ENCODE measurements around the gene SENP6. TPM values are rescaled to one million over a fixed set of nuclear protein-coding genes. Genes with fewer than 3 reads are reported as not detected.

Gene SENP6, protein sequence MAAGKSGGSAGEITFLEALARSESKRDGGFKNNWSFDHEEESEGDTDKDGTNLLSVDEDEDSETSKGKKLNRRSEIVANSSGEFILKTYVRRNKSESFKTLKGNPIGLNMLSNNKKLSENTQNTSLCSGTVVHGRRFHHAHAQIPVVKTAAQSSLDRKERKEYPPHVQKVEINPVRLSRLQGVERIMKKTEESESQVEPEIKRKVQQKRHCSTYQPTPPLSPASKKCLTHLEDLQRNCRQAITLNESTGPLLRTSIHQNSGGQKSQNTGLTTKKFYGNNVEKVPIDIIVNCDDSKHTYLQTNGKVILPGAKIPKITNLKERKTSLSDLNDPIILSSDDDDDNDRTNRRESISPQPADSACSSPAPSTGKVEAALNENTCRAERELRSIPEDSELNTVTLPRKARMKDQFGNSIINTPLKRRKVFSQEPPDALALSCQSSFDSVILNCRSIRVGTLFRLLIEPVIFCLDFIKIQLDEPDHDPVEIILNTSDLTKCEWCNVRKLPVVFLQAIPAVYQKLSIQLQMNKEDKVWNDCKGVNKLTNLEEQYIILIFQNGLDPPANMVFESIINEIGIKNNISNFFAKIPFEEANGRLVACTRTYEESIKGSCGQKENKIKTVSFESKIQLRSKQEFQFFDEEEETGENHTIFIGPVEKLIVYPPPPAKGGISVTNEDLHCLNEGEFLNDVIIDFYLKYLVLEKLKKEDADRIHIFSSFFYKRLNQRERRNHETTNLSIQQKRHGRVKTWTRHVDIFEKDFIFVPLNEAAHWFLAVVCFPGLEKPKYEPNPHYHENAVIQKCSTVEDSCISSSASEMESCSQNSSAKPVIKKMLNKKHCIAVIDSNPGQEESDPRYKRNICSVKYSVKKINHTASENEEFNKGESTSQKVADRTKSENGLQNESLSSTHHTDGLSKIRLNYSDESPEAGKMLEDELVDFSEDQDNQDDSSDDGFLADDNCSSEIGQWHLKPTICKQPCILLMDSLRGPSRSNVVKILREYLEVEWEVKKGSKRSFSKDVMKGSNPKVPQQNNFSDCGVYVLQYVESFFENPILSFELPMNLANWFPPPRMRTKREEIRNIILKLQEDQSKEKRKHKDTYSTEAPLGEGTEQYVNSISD
- 19.8 to 41.1 TPM (median 20.6 TPM) in 3 replicates for polyA plus RNA-seq
- 54.9 TPM for polyA plus RNA-seq (2011; ENCODE audit: low read depth)
- 15.0 and 29.9 TPM in 2 replicates for polyA plus RNA-seq (2011; cell fraction: cytosol; rRNA removed)
- 44.6 and 61.3 TPM in 2 replicates for polyA plus RNA-seq (2011; cell fraction: nucleus; rRNA removed)
- polyA plus RNA-seq (2012; ENCODE audit: low replicate concordance), result 25.4 and 26.8 TPM in 2 replicates
- 2.8 to 39.3 TPM (median 10.6 TPM) in 3 replicates for polyA minus RNA-seq
- polyA minus RNA-seq (2011; cell fraction: cytosol; rRNA and poly(A)+ RNA removed), result 22.8 TPM
- polyA minus RNA-seq (2011; cell fraction: nucleus; rRNA and poly(A)+ RNA removed), result 30.2 and 70.4 TPM in 2 replicates

DNA sequence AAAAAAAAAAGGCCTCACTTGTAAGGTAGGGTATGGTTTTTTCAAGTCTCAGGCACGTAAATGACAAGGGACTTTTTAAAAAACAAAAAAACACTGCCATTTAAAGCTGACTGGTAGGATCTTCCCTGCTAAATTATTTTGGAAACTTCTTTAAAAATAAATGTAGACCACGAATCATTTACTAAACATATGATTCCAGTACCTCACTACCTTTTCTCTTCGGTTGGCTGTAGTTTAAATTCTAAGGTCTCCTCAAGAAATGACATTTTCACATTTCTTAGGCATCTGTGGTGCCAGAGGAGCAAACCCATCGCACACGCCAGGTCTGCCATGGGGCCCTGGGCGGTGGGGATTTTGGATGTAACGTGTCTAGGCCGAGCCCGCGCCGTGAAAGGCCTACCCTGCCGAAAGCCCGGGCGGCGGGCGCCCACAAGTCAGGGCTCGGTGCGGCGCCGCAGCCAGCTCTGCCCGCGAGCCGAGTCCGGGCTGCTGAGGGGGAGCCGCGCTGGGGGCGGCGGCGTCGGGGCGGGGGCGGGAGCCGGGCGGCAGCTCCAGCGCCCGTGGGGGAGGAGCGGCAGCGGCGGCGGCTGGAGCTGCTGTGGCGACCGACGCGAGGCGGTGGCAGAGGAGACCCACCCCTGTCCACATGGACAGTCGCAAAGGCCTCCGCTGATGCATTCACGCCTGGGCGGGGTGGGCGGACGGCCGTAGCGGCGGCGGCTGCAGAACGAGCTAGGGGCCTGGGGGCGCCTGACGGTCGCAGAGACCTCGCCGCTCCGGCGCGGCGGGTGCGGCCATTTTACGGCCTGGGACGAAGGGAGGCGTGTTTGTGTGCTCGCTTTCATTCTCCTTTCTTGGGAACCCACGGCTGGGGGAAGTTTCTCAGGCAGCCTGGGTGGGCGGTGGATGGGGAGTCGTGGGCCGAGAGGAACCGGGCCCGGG, at the start of gene SENP6:
Gene SENP6, plus strand, starts transcription at position 577 of the 942 bp plus-strand sequence. CDS start 645 bp downstream, outside the sequence.
- H3K4me3 ChIP-seq (ENCODE audit: control insufficient read depth in 2 of 3, extremely low read depth in 1 of 3, insufficient read depth in 2 of 3, low read depth in 1 of 3, low read length in 3 of 3), result peak within 1 kb of the TSS; percentile 88 to 99 (median 98)
- dilution Hi-C loops (cut with MboI; ENCODE audit: extremely low pct_ligation_motif_present, low sequenced_read_pairs), result no loop called here
- TF ChIP-seq EZH2 (IDR thresholded peaks at IDR 0.05; ENCODE audit: low read length), result no peak
- TF ChIP-seq, protein P1, sequence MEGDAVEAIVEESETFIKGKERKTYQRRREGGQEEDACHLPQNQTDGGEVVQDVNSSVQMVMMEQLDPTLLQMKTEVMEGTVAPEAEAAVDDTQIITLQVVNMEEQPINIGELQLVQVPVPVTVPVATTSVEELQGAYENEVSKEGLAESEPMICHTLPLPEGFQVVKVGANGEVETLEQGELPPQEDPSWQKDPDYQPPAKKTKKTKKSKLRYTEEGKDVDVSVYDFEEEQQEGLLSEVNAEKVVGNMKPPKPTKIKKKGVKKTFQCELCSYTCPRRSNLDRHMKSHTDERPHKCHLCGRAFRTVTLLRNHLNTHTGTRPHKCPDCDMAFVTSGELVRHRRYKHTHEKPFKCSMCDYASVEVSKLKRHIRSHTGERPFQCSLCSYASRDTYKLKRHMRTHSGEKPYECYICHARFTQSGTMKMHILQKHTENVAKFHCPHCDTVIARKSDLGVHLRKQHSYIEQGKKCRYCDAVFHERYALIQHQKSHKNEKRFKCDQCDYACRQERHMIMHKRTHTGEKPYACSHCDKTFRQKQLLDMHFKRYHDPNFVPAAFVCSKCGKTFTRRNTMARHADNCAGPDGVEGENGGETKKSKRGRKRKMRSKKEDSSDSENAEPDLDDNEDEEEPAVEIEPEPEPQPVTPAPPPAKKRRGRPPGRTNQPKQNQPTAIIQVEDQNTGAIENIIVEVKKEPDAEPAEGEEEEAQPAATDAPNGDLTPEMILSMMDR (optimal IDR thresholded peaks at IDR 0.05 in 1 of 3, IDR thresholded peaks at IDR 0.05 in 1 of 3, conservative IDR thresholded peaks at IDR 0.05 in 1 of 3; ENCODE audit: extremely low read depth in 1 of 3, insufficient read depth in 2 of 3, low read length in 3 of 3), result no peak
- H3K9ac ChIP-seq (ENCODE audit: control insufficient read depth, extremely low read depth, insufficient read depth, low read length), result peak within 1 kb of the TSS; percentile 99
- no peaks in the 10 kb centered on the region for H3K27me3 ChIP-seq (ENCODE audit: control insufficient read depth, extremely low read depth, insufficient read depth, low read length)
- peak within 1 kb of the TSS; percentile 83 for H2AFZ ChIP-seq (ENCODE audit: control insufficient read depth, low read length)
- H3K9me1 ChIP-seq (ENCODE audit: control insufficient read depth, extremely low read depth, insufficient read depth, low read length), result no peaks in the 10 kb centered on the region
- H3K36me3 ChIP-seq (ENCODE audit: control insufficient read depth in 2 of 2, extremely low read depth in 1 of 2, insufficient read depth in 2 of 2, low read length in 2 of 2), result no peaks in the 10 kb centered on the region
- FAIRE-seq, result no peak
- H3K9me3 ChIP-seq (ENCODE audit: control insufficient read depth, low read depth, low read length), result no peaks in the 10 kb centered on the region
- H3K4me1 ChIP-seq (ENCODE audit: control insufficient read depth, extremely low read depth, insufficient read depth, low read length), result peaks cover 12% of the 10 kb centered on the region
- peak within 1 kb of the TSS; percentile 96 for H3K4me2 ChIP-seq (ENCODE audit: control insufficient read depth, extremely low read depth, insufficient read depth, low read depth, low read length)
- no peak for DNase-seq (ENCODE audit: low read depth, low spot score)
- peaks cover 8% of the 10 kb centered on the region for H4K20me1 ChIP-seq (ENCODE audit: control insufficient read depth, extremely low read depth, insufficient read depth, low read length)
- H3K27ac ChIP-seq (ENCODE audit: control insufficient read depth, insufficient read depth, low read length), result peak within 1 kb of the TSS; percentile 95
- H3K79me2 ChIP-seq (ENCODE audit: control insufficient read depth, insufficient read depth, low read length), result peaks cover 50% of the 10 kb centered on the region

Data from keratinocyte (primary cell).